Measurements from ENCODE around the gene FAM83B.

- TF ChIP-seq, protein P1, sequence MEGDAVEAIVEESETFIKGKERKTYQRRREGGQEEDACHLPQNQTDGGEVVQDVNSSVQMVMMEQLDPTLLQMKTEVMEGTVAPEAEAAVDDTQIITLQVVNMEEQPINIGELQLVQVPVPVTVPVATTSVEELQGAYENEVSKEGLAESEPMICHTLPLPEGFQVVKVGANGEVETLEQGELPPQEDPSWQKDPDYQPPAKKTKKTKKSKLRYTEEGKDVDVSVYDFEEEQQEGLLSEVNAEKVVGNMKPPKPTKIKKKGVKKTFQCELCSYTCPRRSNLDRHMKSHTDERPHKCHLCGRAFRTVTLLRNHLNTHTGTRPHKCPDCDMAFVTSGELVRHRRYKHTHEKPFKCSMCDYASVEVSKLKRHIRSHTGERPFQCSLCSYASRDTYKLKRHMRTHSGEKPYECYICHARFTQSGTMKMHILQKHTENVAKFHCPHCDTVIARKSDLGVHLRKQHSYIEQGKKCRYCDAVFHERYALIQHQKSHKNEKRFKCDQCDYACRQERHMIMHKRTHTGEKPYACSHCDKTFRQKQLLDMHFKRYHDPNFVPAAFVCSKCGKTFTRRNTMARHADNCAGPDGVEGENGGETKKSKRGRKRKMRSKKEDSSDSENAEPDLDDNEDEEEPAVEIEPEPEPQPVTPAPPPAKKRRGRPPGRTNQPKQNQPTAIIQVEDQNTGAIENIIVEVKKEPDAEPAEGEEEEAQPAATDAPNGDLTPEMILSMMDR (conservative IDR thresholded peaks at IDR 0.05 in 1 of 2, IDR thresholded peaks at IDR 0.05 in 1 of 2; ENCODE audit: extremely low read depth in 1 of 2, insufficient read depth in 1 of 2, low read depth in 1 of 2, low read length in 2 of 2) = no peak
- TF ChIP-seq EZH2 (IDR thresholded peaks at IDR 0.05; ENCODE audit: borderline replicate concordance, low read length) = no peak
Observed at GRCh38 chr6:54850114-54850513, 3.5 kb downstream of the FAM83B start.
